Activated naive CD4-positive, alpha-beta T cell (primary cell): ENCODE results near the gene C1orf21.

Experiments
- DNase-seq, 4 experiments: peaks; one replicate each; lab custom pipeline; 2025; lab: John Stamatoyannopoulos, UW

The C1orf21 gene

GRCh38 chr1:184650177-184650866 lies 263.5 kb downstream of the C1orf21 start:
- DNase-seq, result no peak

DNA sequence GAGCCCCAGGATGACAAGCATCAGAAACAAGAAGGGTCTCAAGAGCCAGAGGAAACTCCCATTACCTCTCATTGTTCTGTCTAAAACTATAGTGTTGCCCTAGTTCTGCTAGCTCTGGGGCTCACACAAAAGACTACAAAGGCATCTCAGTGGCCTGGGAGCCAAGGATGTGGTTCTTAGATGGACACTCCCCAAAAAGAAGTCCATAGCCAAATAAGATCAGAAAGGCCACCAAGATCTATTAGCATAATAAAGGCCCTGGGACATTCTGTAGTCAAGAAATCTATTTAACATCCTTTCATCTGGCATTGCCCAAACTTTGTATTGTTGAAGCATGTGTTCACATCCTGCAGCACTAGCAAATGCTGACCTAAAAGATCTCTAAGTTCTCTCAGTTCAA lies 268.4 kb downstream of the C1orf21 start:
- no peak for DNase-seq

GRCh38 chr1:184656221-184656620 lies 269.4 kb downstream of the C1orf21 start:
- DNase-seq, result no peak

DNA sequence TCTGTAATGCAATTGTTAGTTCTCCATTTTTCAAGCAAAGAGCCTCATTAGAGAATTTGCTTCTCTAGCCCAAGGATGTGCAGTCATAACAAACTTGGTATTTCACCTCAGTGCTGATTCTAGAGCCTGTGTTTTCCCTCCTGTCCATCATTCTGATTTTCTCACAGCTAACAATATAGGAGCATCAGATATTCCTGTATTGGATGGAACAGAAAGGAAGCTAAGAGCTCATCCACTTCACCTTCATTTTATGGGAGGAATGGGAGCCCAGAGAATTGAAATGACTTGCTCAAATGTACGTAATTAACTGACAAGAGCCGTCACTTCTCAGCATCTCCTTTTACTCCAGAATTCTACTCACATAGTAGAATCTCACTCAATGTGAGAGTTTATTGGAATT lies 271.2 kb downstream of the C1orf21 start:
- DNase-seq, result no peak

GRCh38 chr1:184660462-184661191 lies 273.8 kb downstream of the C1orf21 start:
- no peak for DNase-seq

DNA sequence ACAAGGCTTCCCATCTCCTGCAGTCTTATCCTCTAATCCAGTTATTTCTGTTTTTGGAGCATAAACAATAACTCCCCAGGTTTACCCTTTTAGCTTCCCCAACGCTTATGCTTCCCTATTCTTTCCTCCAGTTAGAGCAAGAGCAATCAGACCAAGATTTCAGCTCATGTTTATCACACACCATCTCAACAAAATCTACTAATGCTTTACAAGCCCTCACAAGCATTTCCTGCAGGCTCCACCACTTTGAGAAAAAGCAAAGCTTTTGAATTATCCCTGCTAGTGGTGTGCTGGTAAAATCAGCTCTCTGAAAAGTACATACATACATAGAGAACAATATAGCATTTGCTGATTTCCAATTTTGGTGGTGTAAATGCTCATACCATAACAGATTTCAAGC lies 275.0 kb downstream of the C1orf21 start:
- no peak for DNase-seq

- no peak for DNase-seq
Observed at GRCh38 chr1:184664042-184664660, 277.3 kb downstream of the C1orf21 start.

- DNase-seq, result no peak
Observed at GRCh38 chr1:184664661-184665060, 277.8 kb downstream of the C1orf21 start.

GRCh38 chr1:184665360-184665759 lies 278.5 kb downstream of the C1orf21 start:
- DNase-seq, result no peak

GRCh38 chr1:184669391-184669790 lies 282.6 kb downstream of the C1orf21 start:
- no peak for DNase-seq

DNA sequence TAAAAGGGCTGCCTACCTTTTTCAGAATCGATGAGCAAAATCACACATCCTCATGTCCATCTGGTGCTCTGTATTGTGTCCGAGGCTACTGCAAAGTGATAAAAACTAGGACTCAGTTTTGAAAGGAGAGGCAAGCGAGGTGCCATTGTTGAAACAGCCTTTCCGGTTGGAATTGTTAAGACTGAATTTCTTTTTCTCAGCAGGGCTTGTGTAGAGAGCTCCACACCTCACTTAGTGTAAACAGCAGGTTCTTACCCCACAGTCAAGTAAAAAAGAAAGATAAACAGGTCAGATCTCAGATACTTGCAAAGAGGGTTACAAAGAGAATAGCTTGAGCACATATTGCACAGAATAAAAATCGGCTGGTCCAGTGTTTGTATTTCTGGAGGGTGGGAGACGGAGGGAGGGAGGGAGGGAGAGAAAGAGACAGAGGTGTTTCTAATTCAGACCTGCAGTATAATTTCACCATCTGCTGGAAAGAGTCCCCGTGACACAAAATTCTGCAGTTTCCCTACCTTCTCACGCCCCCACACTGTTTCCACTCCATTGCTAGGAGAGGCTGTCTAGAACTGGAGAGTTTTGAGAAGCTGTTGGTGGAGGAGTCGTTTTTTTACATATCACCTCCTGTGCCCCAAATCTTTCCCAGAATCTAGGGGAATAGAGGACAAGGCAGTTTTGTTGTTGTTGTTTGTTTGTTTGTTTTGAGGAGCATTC lies 285.3 kb downstream of the C1orf21 start:
- DNase-seq, result no peak

DNA sequence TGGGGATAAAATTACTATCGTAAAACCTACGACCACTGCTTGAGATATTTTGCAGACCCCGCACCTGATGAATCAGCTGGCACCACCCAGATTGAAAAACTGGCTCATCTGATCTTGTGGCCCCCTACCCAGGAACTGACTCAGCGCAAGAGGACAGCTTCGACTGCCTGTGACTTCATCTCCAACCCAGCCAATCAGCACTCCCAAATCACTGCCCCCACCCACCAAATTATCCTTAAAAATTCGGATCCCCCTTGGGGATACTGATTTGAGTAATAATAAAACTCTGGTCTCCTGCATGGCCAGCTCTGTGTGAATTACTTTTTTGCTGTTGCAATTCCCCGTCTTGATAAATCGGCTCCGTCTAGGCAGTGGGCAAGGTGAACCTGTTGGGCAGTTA lies 286.5 kb downstream of the C1orf21 start:
- DNase-seq, result no peak

GRCh38 chr1:184677344-184677743 lies 290.5 kb downstream of the C1orf21 start:
- DNase-seq, result no peak
